GM23338 (cell line): ENCODE data around the gene HENMT1.

Experiments
- EZH2 ChIP-seq: fragments of 200-600 bp; sonication (generic); IDR thresholded peaks from one replicate; pipeline ENCODE4 v1.8.0; 2017; ENCODE audit warnings: antibody characterized with exemption, mild to moderate bottlenecking, low read depth; ENCODE audit not compliant: unreplicated experiment
- EZH2phosphoT487 ChIP-seq: fragments of 200-600 bp; sonication (generic); IDR thresholded peaks from one replicate; pipeline ENCODE4 v1.8.1; 2018; ENCODE audit warnings: antibody characterized with exemption; ENCODE audit not compliant: unreplicated experiment
- POLR2AphosphoS5 ChIP-seq: IDR thresholded peaks from 2 replicates; pipeline ENCODE4 v1.6.1; 2016; ENCODE audit warnings: antibody characterized with exemption, low read depth
- TF ChIP-seq, protein P1 (sequence below), 2 experiments: fragments of 200-600 bp in 1 of 2; sonication (generic) in 1 of 2; conservative IDR thresholded peaks; 2 replicates each; pipeline versions ENCODE4 v1.5.1 to v1.6.1; 2016 to 2017; ENCODE audit warnings: antibody characterized with exemption in 2 of 2, low read depth in 2 of 2, mild to moderate bottlenecking in 2 of 2, moderate library complexity in 1 of 2

DNA sequence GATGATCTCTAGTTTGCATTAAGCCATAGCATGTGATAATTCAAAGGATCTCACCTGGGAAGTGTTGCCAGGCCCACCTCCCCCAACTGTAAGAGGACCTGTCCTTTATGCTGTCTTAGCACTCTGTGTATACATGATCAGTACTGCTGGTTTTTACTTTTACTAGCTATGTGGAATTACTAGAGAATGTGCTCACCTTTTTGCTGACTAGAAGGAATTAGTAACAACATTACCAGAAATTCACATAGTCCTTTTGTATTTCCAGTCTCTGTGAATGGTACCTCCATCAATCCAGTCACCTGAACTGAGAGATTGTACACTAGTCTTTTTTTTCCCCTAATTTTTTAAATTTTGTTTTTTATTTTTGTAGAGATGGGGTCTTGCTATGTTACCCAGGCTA, 54.4 kb downstream of the HENMT1 start:
- TF ChIP-seq, protein P1, sequence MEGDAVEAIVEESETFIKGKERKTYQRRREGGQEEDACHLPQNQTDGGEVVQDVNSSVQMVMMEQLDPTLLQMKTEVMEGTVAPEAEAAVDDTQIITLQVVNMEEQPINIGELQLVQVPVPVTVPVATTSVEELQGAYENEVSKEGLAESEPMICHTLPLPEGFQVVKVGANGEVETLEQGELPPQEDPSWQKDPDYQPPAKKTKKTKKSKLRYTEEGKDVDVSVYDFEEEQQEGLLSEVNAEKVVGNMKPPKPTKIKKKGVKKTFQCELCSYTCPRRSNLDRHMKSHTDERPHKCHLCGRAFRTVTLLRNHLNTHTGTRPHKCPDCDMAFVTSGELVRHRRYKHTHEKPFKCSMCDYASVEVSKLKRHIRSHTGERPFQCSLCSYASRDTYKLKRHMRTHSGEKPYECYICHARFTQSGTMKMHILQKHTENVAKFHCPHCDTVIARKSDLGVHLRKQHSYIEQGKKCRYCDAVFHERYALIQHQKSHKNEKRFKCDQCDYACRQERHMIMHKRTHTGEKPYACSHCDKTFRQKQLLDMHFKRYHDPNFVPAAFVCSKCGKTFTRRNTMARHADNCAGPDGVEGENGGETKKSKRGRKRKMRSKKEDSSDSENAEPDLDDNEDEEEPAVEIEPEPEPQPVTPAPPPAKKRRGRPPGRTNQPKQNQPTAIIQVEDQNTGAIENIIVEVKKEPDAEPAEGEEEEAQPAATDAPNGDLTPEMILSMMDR (conservative IDR thresholded peaks at IDR 0.05; ENCODE audit: low read depth in 2 of 2) = no peak
- TF ChIP-seq POLR2AphosphoS5 (no peak), EZH2phosphoT487 (no peak), EZH2 (no peak)
